ENCODE measurements around the gene SLC35B2. TPM values are rescaled to one million over a fixed set of nuclear protein-coding genes. Genes with fewer than 3 reads are reported as not detected.

Gene SLC35B2
- total and polyA plus RNA-seq, 4 donors = 18.9 to 27.0 (median 21.1) TPM

GRCh38 chr6:44246663-44247337, 10.5 kb downstream of the SLC35B2 start, which contains the start of gene HSP90AB1:
Gene HSP90AB1, plus strand, starts transcription at chr6:44247101. Its CDS starts 1,529 bp downstream, at chr6:44248630.
- H3K36me3 ChIP-seq (ENCODE audit: control insufficient read depth in 4 of 4, insufficient read depth in 3 of 4, low read depth in 1 of 4, low read length in 3 of 4) = peaks cover 2 to 31% (median 26%) of the 10 kb centered on the region in 4 donors
- peak within 1 kb of the TSS; percentile 93 to 100 for H3K9ac ChIP-seq (ENCODE audit: low read depth in 1 of 2, low read length in 2 of 2)
- no peaks in the 10 kb centered on the region for H3K9me3 ChIP-seq (ENCODE audit: control insufficient read depth in 4 of 4, low read length in 3 of 4)
- H3K27ac ChIP-seq (ENCODE audit: low read depth in 1 of 2, low read length in 2 of 2) = peak within 1 kb of the TSS; percentile 99 to 100
- TF ChIP-seq FOXA1 (IDR thresholded peaks at IDR 0.05) (no peak), EGR1 (IDR thresholded peaks at IDR 0.05; ENCODE audit: low read depth in 2 of 2) (peak; percentile 98 to 99), HNF4G (IDR thresholded peaks at IDR 0.05) (no peak), SP1 (IDR thresholded peaks at IDR 0.05) (peak; percentile 77), JUND (IDR thresholded peaks at IDR 0.05) (peak; percentile 57 to 72), FOXA2 (IDR thresholded peaks at IDR 0.05) (peak; percentile 29), GABPA (IDR thresholded peaks at IDR 0.05 in 1 of 2, conservative IDR thresholded peaks at IDR 0.05 in 1 of 2) (no peak), ZBTB33 (IDR thresholded peaks at IDR 0.05) (peak; percentile 68), CTCF (IDR thresholded peaks at IDR 0.05; ENCODE audit: low read depth, low read length, missing input control) (no peak), REST (IDR thresholded peaks at IDR 0.05) (peak; percentile 97), YY1 (IDR thresholded peaks at IDR 0.05) (peak; percentile 13), ATF3 (IDR thresholded peaks at IDR 0.05) (peak; percentile 54), TAF1 (conservative IDR thresholded peaks at IDR 0.05) (peak; percentile 100), HNF4A (conservative IDR thresholded peaks at IDR 0.05) (peak; percentile 12 to 18), RXRA (IDR thresholded peaks at IDR 0.05) (peak; percentile 24 to 33), RAD21 (IDR thresholded peaks at IDR 0.05) (peak in 1 of 2 donors; percentile 13), MAX (IDR thresholded peaks at IDR 0.05) (peak; percentile 98), NR2F2 (IDR thresholded peaks at IDR 0.05) (peak; percentile 19)
- DNase-seq (ENCODE audit: low spot score) = peak; percentile 94
- H3K27me3 ChIP-seq (ENCODE audit: control insufficient read depth in 4 of 4, insufficient read depth in 4 of 4, low read length in 3 of 4) = no peaks in the 10 kb centered on the region
- WGBS = under 1% methylated on average over 34 of the region's 34 CpGs
- H3K4me1 ChIP-seq (ENCODE audit: control insufficient read depth in 4 of 4, insufficient read depth in 4 of 4, low read length in 3 of 4) = peaks cover 5 to 25% (median 21%) of the 10 kb centered on the region in 4 donors
- peak within 1 kb of the TSS; percentile 74 to 88 (median 83) for H3K4me3 ChIP-seq (ENCODE audit: low read depth in 1 of 3, low read length in 3 of 3)
